Measurements from ENCODE around the gene PES1. TPM values are rescaled to one million over a fixed set of nuclear protein-coding genes. Genes with fewer than 3 reads are reported as not detected.
"Not testable (repeated sequence)": the region's sequence is repeated elsewhere in the genome, so short reads cannot be mapped to it uniquely, and the experiment has no call there.

PES1 gene
- total RNA-seq, 2 donors from 2014 or later: 36.4 to 48.3 TPM

GRCh38 chr22:30562366-30562765 lies 29.3 kb downstream of the PES1 start:
- ATAC-seq (peak; percentile 25), DNase-seq (no peak)
- intact Hi-C loops (cut with DNase I, micrococcal nuclease): no loop called here

- intact Hi-C loops (cut with DNase I, micrococcal nuclease): no loop called here
- DNase-seq: no peak
These were observed 30.1 kb downstream of the PES1 start for GRCh38 chr22:30561402-30562189.

GRCh38 chr22:30560643-30561202 lies 31.0 kb downstream of the PES1 start:
- intact Hi-C loops (cut with DNase I, micrococcal nuclease); DNase-seq: not testable (repeated sequence)
- peak; percentile 66 for ATAC-seq

More at GRCh38 chr22:30561402-30562189, 30.1 kb downstream of the PES1 start:
- ATAC-seq: no peak

DNA sequence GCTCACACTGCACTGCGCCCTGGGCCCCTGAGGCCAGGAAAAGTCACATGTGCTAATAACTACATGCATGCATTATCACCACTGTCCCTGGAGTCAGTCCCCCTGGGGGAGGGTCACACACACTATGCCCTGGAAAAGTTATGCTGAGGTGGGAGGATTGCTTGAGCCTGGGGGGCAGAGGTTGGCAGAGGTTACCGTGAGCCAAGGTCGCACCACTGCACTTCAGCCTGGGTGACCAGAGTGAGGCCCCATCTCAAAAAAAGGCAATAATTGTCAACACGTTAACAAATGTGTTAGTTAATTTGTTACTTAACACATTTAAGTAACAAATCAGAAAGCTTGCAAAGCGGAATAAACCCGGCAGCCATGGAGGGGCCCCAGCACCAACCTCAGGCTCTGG lies 31.8 kb downstream of the PES1 start:
- DNase-seq (no peak), ATAC-seq (no peak)
- intact Hi-C loops (cut with DNase I, micrococcal nuclease): no loop called here

DNA sequence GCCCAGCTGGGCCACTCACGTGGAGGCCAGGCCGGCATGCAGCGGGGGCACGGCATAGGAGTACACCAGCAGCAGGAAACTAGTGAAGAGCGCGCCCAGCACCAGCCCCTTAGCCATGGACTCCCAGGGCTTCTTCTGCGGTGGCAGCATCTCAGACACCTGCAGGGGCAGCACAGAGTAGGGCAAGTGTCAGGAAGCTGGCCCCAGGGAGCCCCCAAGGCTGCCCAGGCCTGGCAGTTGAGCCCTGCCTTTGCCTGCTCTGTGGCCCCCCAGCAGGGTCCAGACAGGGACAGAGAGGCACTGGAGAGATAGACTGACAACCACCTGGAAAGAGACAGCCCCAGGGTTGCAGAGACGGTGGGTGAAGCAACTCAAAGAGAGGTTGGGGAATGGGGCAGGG lies 34.5 kb downstream of the PES1 start:
- intact Hi-C loops (cut with DNase I, micrococcal nuclease): no loop called here
- DNase-seq: no peak
- ATAC-seq: no peak

DNA sequence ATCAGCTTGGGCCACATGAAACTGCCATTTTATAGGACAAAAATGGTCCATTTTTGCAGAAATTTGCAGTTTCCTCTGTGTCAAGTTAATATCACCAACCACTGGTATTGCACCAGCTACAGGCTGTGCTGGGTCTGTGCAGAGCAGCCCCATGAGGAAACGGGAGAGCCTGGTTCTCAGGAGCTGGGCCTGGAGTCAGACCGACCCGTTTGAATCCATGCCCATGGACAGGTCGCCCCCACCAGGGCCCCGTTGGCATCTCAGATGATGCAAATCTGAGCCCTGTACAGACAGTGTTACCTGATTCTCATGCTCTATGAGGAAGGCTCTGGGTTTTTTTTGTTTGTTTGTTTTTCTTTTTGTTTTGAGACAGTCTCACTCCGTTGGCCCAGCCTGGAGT lies 35.3 kb downstream of the PES1 start:
- intact Hi-C loops (cut with DNase I, micrococcal nuclease): no loop called here
- DNase-seq (no peak), ATAC-seq (no peak)

DNA sequence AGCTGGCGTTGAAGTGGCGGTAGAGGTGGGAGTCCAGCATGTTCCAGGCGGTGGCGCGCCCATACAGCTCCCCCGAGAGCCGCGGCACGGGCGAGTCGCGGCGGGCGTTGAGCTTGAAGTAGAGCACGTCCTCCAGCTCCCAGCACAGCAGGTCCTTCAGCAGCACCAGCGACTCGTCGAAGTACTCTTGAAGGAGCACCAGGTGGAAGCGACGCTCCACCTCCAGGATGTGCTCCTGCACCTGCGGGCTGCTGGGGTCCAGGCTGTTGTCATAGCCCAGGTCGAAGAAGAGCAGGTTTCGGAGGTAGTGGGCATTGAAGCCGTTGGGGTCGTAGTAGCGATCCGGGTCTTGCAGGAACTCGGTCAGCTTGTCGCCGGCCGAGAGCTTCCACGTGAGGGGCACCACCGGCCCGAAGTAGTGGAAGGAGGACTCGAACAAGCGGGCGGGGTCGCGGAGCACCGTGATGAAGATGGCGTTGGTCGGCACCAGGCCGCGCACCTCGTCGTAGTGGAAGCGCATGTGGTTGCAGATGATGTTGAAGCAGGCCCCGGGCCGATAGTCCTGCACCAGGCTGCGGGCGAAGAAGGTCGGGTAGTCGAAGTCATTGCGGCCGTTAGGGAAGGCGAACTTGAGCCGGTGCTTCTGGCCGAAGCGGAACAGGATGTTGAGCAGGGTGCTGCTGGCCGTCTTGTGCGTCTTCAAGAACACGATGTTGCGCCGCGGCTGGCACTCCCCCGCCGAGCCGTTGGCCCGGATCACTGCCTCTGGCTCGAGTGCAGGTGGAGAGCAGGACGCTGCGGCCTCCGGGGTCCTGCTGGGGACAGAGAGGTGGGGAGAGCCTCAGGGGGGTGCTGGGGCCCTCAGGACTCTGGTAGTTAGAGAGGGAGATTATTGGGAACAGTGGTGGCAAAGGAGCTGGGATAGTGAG lies 36.2 kb downstream of the PES1 start:
- no peak for DNase-seq
- intact Hi-C loops (cut with DNase I, micrococcal nuclease): no loop called here
- ATAC-seq: no peak

DNA sequence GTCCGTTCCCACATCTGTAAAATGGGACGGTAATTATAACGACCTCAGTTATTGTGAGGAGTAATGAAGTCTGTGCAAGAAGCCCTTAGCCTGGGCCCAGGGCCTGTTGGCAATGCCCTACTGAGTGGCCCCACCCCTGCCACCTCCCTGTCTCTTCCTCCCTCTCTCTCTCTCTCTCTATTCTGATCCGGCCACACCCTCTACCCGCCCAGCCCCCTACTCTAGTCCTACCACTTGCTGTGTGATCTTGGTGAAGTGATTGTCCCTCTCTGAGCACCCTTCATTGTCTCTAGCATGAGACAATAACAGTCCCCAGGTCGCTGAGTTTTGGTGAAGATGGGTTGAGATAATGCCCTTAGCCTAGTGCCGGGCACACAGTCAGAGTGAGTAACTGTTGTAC lies 37.7 kb downstream of the PES1 start:
- DNase-seq (no peak), ATAC-seq (no peak)
- intact Hi-C loops (cut with DNase I, micrococcal nuclease): no loop called here

GRCh38 chr22:30552719-30553118 lies 39.0 kb downstream of the PES1 start:
- DNase-seq (no peak), ATAC-seq (no peak)
- intact Hi-C loops (cut with DNase I, micrococcal nuclease): no loop called here

GRCh38 chr22:30551813-30552212 lies 39.9 kb downstream of the PES1 start:
- DNase-seq; intact Hi-C loops (cut with DNase I, micrococcal nuclease): not testable (repeated sequence)

DNA sequence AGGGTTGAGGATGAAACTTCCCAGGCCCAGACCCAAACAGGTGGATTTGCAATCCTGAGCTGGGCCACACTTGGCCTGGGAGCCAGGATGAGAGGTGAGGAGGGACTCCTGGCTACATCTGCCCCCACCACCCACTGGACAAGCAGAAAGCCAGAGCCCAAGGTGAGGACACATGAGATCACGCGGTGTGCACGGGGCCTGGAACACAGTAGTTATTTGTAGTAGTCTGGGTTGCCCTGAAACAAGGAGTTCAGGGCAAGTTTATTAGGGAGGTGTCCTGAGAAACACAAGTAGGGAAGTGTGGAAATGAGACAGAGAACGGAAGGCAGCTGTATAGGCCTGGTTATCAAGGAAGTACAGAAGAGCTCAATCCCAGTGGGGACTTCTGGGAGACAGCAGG lies 44.5 kb downstream of the PES1 start:
- no peak for DNase-seq
- ATAC-seq: no peak
- intact Hi-C loops (cut with DNase I, micrococcal nuclease): no loop called here

More at GRCh38 chr22:30551813-30552212, 39.9 kb downstream of the PES1 start:
- ATAC-seq: not testable (repeated sequence)

DNA sequence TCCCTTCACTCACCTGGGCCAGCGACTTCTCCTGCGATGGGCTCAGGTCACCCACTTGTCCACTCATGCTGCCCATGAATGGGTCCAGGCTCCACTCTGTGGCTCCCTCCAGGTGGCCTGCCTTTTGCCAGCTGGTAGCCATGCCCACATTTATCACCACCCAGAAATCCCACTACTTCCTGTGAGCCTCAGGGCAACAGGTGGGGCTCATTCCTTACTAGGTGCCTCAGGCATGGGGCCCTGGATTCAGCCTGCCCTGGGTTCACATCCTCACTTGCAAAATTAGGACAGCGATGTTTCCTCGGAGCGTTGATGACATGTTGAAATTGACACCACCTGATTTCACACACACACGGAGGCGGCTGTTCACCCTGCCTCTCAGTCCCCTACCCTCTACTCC lies 45.1 kb downstream of the PES1 start, which contains the start of gene SEC14L6:
Gene SEC14L6, minus strand, starts transcription at position 126 of the 400 bp plus-strand sequence. Its CDS starts 59 bp downstream, at position 67.
- intact Hi-C loops (cut with DNase I, micrococcal nuclease): no loop called here
- no peak for ATAC-seq
- DNase-seq: no peak

DNA sequence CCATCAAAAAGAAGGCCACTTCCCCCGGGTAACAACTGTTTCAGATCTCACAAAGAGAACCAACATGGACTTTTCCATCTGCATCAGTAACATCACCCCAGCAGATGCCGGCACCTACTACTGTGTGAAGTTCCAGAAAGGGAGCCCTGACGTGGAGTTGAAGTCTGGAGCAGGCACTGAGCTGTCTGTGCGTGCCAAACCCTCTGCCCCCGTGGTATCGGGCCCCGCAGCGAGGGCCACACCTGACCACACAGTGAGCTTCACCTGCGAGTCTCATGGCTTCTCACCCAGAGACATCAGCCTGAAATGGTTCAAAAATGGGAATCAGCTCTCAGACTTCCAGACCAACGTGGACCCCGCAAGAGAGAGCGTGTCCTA lies 48.9 kb downstream of the PES1 start:
- no peak for ATAC-seq

GRCh38 chr22:30541961-30542810 lies 49.5 kb downstream of the PES1 start:
- peak; percentile 36 for ATAC-seq
- intact Hi-C loops (cut with DNase I, micrococcal nuclease): no loop called here
- no peak for DNase-seq

More for the DNA sequence above, 48.9 kb downstream of the PES1 start:
- intact Hi-C loops (cut with DNase I, micrococcal nuclease): no loop called here
- DNase-seq: no peak

- DNase-seq; intact Hi-C loops (cut with DNase I, micrococcal nuclease); ATAC-seq: not testable (repeated sequence)
These were observed 50.2 kb downstream of the PES1 start for GRCh38 chr22:30541511-30541910.

GRCh38 chr22:30539368-30539767 lies 52.3 kb downstream of the PES1 start:
- ATAC-seq (no peak), DNase-seq (no peak)
- intact Hi-C loops (cut with DNase I, micrococcal nuclease): no loop called here

DNA sequence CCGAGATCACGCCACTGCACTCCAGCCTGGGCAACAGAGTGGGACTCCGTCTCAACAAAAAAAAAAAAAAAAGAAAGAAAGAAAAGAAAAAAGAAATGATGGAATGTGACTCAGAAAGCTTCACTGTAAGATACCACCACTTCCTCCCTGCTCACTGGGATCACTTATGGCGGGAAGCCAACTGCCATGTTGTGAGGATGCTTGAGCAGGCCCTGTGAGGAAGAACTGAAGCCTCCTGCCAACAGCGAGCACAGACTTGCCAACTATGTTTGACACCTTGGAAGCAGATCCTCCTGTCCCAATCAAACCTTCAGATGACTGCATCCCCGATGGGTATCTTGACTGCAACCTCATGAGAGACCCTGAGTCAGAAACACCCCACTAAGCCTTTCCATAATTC lies 53.4 kb downstream of the PES1 start:
- intact Hi-C loops (cut with DNase I, micrococcal nuclease): no loop called here
- ATAC-seq (no peak), DNase-seq (no peak)

- intact Hi-C loops (cut with DNase I, micrococcal nuclease): no loop called here
- DNase-seq: no peak
- no peak for ATAC-seq
These were observed 54.5 kb downstream of the PES1 start for GRCh38 chr22:30537083-30537731.
